GM21717 (cell line): ENCODE results near the gene LORICRIN.

ENCODE experiments used
- ATAC-seq: cut with Tn5 transposase; IDR thresholded peaks from one replicate; pipeline ENCODE4 v1.9.1; 2021; ENCODE audit warnings: mild to moderate bottlenecking, moderate library complexity; ENCODE audit not compliant: unreplicated experiment

LORICRIN gene

DNA sequence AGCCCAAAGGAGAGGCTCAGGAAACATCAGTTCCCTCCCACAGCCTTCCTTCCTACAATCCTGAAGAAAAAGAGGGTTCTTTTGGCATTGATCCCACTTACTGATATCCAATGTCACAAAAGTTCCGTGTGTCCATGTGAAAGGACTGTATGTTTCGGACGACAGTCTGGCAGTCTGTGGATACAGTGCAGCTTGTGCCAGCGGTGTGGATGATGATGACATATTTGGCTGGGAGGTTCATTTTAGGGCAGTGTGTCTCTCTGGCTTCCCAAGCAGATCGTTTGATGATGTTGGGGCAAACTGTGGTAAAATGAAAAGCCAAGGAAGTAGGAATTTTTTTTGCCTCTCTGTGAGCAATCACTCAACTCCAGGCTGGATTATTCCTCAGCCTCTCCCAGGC is 42.8 kb downstream of the LORICRIN start:
- ATAC-seq, result no peak

DNA sequence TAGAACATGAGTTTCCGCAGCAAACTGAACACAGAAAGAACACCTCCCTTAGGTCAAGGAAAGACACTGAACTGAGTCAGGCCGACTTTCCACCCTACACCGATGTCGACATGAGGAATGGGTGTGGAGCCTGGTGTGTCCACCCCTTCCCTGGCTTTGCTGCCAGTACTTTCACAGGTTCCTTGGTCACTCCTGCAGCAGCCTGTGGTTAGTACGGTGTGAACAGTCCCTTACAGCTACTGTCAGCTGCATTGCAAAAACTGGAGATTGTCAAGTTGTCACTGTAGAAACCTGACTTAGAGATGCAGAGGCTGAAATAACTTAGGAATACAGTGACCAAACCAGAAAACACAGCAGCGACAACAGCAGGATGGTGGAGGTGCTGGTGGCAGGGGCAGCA is 46.2 kb downstream of the LORICRIN start:
- ATAC-seq, result no peak

DNA sequence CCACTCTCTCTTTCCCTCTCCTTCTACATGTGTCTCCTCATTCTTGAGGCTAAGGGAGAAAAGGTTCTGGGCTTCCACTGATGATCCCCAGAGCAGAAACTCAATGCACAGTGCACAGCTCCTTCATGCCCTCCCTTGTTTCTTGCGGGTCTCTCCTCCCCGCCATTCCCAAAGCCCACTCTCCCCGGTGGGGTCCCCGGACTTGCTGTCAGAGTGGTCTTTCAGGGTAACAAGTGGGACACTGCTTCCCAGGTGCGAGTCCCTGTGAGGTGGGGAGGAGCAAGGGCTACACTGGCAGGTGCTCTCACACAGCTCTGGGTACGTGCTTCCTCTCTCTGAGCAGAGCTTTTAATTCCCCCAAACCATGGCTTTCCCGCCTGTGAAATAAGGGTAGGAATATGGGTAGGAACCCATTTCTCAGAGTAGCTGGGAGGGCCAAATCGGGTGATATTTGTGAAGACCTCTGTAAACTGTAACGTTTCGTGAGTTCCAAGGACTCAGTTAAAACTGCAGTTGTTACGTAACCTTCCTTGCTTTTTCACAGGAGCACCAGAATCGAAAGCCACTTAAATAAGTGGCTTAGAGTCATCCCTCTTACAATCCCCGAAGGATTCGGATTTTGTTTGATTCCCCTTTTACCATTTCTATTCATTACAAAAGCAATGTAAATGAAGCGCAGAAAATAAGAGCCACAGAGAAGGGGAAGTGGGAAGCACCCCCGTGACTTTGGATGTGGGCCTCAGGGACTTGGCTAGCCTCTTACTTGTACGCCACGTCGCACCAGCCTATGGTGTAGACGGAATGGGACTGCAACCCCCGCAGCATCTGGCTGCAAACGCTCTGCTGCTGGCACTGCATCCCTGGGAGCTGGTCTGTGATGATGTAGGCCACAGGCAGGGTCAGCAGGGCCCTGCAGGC is 47.1 kb downstream of the LORICRIN start:
- no peak for ATAC-seq

DNA sequence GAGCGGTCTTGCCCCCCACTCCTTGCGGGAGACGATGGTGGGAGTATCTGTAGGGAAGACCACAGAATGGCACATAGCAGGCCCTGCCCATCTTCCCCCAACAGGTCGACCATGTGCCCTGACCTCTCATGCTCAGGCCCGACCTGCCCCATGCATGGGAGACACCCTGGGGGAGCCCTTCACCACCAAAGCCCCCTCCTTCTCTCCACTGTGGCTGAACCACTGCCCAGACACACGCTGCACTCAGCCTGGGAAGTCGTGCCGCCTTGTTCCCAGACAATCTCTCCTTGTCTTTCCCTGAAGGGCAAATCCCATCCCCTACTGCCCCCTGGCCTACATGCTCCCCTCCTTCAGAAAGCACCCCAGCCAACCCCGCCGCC is 47.7 kb downstream of the LORICRIN start:
- no peak for ATAC-seq

DNA sequence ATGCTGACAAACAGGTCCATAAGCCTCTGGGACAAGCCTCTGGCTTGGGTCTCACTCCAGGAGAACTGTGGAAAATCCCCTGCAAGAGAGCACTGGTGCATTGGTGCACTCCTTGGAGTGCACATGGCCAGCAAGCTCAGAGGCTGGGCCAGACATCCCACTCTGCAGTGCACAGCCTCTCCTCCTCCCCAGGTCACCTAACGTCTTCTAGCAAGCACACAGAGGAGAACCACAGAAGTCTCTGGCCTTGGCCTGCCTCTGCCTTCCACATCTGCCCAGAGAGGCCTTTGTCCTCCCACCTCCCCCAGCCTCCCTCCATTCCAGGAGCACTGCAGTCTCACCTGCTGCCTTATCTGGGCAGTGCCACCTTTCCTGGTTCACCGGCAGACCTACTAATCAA is 49.1 kb downstream of the LORICRIN start:
- no peak for ATAC-seq

DNA sequence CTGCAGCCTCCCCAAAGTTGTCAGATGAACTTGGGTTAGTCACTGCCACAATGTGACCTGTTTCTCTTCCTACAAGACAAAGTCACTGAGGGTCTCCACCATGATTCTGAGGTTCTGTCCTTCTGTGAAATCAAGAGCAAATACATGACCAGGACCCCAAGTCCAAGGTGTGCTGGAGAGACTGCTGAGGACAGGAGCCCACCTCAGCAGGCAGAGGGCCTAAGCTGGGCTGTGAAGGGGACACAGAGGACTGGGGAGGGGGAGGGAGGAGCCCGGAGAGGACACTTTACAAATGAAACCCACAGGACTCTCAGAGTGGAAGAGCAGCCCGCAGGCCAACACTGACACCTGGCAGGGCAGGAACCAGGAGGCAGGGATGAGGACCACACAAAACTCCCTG is 50.0 kb downstream of the LORICRIN start:
- ATAC-seq, result no peak

DNA sequence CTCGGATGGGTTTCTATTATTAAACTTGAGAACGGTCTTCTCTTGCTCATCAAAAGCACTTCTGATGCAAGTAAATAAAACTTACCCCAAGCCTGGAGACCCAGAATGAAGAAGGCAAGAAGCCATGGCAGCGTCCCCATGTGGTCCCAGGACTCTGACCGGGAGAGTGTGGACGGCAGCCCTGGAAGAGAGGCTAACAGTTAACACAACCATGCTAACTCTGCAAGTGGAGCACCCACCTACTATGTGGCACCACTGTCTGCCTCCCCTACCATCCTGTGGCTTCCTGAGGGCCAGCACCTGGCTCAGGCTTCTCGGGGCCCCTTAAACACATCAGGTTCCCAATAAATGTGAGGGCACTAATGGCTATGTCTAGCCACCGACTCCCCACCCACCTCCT is 51.0 kb downstream of the LORICRIN start:
- no peak for ATAC-seq
